ENCODE results near the gene VAV3. TPM values are rescaled to one million over a fixed set of nuclear protein-coding genes. Genes with fewer than 3 reads are reported as not detected.

The VAV3 gene
- total and polyA plus RNA-seq, 2 of the 13 experiments (the other 11 are each of a cell fraction or from before 2014, with no cell fraction given): 15.9 to 29.8 TPM

DNA sequence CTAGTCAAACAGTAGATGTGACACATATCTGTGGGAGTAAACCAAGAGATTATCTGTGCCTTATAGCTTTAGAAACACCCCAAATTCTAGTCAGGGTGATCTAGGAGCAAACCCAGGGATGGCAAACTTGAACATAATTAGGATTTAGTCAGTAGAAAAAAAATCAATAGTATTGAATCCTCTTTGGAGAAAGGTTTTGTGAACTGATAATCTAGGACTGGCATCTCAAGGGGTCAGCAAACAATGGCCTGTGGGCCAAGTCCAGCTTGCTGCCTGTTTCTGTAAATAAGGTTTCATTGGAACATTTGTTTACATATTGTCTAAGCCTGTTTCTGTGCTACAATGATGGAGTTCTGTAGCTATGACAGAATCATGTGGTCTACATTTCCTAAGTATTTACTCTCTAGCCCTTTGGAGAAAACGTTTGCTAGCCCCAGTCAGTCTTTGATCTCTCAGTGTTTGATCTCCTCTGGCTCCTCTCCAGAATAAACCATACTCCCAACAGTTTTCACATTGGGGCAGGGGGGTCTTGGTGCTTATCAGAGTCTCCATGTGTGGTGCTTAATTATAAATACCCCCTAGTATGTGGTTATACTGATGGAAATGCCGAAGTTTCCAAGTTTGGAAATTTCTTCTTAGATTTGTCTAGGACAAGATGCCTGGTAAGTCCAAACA is 438.3 kb downstream of the VAV3 start (continued):
- TF ChIP-seq CREM (IDR thresholded peaks at IDR 0.05): peak; percentile 96
- TF ChIP-seq CREM (CRISPR knock-in tag; IDR thresholded peaks at IDR 0.05): no peak
- peak; percentile 64; the same call in 1 of the 2 replicates for TF ChIP-seq SMARCC2 (IDR thresholded peaks at IDR 0.05)
- TF ChIP-seq ATF7 (IDR thresholded peaks at IDR 0.05): no peak
- TF ChIP-seq ATF7 (CRISPR knock-in tag; IDR thresholded peaks at IDR 0.05): no peak; the same call in 1 of the 2 replicates
- peak; percentile 41; the same call in 1 of the 2 replicates for TF ChIP-seq MIER2 (CRISPR knock-in tag; IDR thresholded peaks at IDR 0.05)
- TF ChIP-seq ZNF569 (CRISPR knock-in tag; IDR thresholded peaks at IDR 0.05; ENCODE audit: borderline replicate concordance): no peak
- TF ChIP-seq GFI1 (CRISPR knock-in tag; IDR thresholded peaks at IDR 0.05; ENCODE audit: borderline replicate concordance): peak; percentile 82
- no peak for TF ChIP-seq SOX6 (IDR thresholded peaks at IDR 0.05)
- TF ChIP-seq SOX6 (CRISPR knock-in tag; IDR thresholded peaks at IDR 0.05): peak; percentile 100
- TF ChIP-seq ATF1 (CRISPR knock-in tag; IDR thresholded peaks at IDR 0.05): 0 out of 2 replicates have a peak, but pooled peaks have one; percentile 50
- TF ChIP-seq, protein P1, sequence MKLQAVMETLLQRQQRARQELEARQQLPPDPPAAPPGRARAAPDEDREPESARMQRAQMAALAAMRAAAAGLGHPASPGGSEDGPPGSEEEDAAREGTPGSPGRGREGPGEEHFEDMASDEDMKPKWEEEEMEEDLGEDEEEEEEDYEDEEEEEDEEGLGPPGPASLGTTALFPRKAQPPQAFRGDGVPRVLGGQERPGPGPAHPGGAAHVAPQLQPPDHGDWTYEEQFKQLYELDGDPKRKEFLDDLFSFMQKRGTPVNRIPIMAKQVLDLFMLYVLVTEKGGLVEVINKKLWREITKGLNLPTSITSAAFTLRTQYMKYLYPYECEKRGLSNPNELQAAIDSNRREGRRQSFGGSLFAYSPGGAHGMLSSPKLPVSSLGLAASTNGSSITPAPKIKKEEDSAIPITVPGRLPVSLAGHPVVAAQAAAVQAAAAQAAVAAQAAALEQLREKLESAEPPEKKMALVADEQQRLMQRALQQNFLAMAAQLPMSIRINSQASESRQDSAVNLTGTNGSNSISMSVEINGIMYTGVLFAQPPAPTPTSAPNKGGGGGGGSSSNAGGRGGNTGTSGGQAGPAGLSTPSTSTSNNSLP (IDR thresholded peaks at IDR 0.05; ENCODE audit: low read depth, low read length): peak; percentile 87
- TF ChIP-seq ZBTB20 (CRISPR knock-in tag; IDR thresholded peaks at IDR 0.05; ENCODE audit: borderline replicate concordance, low read depth): peak; percentile 90
- no peak for TF ChIP-seq ATAD3A (CRISPR knock-in tag; IDR thresholded peaks at IDR 0.05)
- peak; percentile 59 for TF ChIP-seq MEF2D (CRISPR knock-in tag; IDR thresholded peaks at IDR 0.05)
- peak; percentile 2; the same call in 1 of the 2 replicates for TF ChIP-seq ZNF629 (CRISPR knock-in tag; conservative IDR thresholded peaks at IDR 0.05)
- TF ChIP-seq LCORL (IDR thresholded peaks at IDR 0.05): peak; percentile 58; the same call in 1 of the 2 replicates
- TF ChIP-seq LCORL (CRISPR knock-in tag; IDR thresholded peaks at IDR 0.05): peak; percentile 84; the same call in 1 of the 2 replicates
- TF ChIP-seq ZNF605 (CRISPR knock-in tag; IDR thresholded peaks at IDR 0.05): peak; percentile 44; the same call in 1 of the 2 replicates
- no peak for TF ChIP-seq AHR (CRISPR knock-in tag; IDR thresholded peaks at IDR 0.05)
- 0 out of 2 replicates have a peak, but pooled peaks have one; percentile 17 for TF ChIP-seq JUNB (CRISPR knock-in tag; IDR thresholded peaks at IDR 0.05; ENCODE audit: borderline replicate concordance)
- peak; percentile 95 for TF ChIP-seq BCL6 (CRISPR knock-in tag; IDR thresholded peaks at IDR 0.05)
- peak; percentile 85 for TF ChIP-seq HHEX (CRISPR knock-in tag; IDR thresholded peaks at IDR 0.05)
- peak; percentile 98 for TF ChIP-seq TFE3 (CRISPR knock-in tag; IDR thresholded peaks at IDR 0.05)
- TF ChIP-seq, protein P2, sequence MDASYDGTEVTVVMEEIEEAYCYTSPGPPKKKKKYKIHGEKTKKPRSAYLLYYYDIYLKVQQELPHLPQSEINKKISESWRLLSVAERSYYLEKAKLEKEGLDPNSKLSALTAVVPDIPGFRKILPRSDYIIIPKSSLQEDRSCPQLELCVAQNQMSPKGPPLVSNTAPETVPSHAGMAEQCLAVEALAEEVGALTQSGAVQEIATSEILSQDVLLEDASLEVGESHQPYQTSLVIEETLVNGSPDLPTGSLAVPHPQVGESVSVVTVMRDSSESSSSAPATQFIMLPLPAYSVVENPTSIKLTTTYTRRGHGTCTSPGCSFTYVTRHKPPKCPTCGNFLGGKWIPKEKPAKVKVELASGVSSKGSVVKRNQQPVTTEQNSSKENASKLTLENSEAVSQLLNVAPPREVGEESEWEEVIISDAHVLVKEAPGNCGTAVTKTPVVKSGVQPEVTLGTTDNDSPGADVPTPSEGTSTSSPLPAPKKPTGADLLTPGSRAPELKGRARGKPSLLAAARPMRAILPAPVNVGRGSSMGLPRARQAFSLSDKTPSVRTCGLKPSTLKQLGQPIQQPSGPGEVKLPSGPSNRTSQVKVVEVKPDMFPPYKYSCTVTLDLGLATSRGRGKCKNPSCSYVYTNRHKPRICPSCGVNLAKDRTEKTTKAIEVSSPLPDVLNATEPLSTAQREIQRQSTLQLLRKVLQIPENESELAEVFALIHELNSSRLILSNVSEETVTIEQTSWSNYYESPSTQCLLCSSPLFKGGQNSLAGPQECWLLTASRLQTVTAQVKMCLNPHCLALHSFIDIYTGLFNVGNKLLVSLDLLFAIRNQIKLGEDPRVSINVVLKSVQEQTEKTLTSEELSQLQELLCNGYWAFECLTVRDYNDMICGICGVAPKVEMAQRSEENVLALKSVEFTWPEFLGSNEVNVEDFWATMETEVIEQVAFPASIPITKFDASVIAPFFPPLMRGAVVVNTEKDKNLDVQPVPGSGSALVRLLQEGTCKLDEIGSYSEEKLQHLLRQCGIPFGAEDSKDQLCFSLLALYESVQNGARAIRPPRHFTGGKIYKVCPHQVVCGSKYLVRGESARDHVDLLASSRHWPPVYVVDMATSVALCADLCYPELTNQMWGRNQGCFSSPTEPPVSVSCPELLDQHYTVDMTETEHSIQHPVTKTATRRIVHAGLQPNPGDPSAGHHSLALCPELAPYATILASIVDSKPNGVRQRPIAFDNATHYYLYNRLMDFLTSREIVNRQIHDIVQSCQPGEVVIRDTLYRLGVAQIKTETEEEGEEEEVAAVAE (CRISPR knock-in tag; IDR thresholded peaks at IDR 0.05; ENCODE audit: borderline replicate concordance): 0 out of 2 replicates have a peak, but pooled peaks have one; percentile 7
- peak; percentile 95 for TF ChIP-seq HDAC2 (CRISPR knock-in tag; IDR thresholded peaks at IDR 0.05)
